GM10266 (cell line): ENCODE results near the gene RUVBL1.

ENCODE experiments used
- DNase-seq: peaks from one replicate; pipeline ENCODE4 v3.0.0; 2012; ENCODE audit errors: extremely low spot score
- TF ChIP-seq, protein P1 (sequence below): IDR thresholded peaks from 2 replicates; pipeline ENCODE4 v1.5.1; 2012; ENCODE audit warnings: mild to moderate bottlenecking, low read depth; ENCODE audit not compliant: control insufficient read depth, insufficient read depth; ENCODE audit errors: missing control alignments

RUVBL1 gene

DNA sequence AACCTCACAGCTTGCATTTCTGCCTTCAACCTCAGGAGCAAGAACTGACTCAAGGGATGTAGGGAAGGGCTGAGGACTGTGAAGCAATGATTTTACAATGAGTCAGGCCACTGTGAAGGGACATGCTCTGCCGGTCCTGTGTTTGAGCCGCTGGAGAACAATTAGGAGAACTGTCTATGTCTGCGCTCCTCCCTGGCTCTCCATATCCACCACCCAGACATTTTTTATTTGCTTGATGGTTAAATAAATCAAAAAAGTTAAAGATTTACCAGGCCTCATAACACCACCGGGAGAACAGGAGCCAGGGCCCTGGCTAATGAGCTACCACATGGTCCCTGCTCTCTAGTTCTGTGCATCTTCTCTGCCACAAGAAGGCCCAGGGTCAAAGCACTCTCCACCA is 41.8 kb downstream of the RUVBL1 start:
- no peak for DNase-seq
- TF ChIP-seq, protein P1, sequence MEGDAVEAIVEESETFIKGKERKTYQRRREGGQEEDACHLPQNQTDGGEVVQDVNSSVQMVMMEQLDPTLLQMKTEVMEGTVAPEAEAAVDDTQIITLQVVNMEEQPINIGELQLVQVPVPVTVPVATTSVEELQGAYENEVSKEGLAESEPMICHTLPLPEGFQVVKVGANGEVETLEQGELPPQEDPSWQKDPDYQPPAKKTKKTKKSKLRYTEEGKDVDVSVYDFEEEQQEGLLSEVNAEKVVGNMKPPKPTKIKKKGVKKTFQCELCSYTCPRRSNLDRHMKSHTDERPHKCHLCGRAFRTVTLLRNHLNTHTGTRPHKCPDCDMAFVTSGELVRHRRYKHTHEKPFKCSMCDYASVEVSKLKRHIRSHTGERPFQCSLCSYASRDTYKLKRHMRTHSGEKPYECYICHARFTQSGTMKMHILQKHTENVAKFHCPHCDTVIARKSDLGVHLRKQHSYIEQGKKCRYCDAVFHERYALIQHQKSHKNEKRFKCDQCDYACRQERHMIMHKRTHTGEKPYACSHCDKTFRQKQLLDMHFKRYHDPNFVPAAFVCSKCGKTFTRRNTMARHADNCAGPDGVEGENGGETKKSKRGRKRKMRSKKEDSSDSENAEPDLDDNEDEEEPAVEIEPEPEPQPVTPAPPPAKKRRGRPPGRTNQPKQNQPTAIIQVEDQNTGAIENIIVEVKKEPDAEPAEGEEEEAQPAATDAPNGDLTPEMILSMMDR, result no peak

DNA sequence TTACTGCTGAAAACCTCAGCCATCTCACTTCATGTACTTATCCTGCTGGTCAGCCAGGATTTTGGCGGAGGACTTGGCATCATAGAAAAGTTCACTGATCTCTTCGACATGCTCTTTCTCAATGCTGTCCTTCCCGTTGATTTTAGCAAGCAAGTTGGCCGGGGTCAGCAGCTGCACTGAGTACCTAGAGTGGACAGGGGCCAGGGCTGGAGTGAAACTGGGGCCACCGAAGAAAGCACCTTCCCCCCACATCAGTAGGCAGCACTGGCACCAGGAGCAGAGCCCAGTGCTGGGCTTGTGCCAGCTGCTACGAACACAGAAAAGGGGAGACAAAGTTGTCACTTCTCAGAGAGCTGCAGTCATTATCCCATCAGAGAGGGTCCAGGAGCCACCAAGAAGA is 42.4 kb downstream of the RUVBL1 start:
- no peak for DNase-seq
- TF ChIP-seq, protein P1, result no peak

DNA sequence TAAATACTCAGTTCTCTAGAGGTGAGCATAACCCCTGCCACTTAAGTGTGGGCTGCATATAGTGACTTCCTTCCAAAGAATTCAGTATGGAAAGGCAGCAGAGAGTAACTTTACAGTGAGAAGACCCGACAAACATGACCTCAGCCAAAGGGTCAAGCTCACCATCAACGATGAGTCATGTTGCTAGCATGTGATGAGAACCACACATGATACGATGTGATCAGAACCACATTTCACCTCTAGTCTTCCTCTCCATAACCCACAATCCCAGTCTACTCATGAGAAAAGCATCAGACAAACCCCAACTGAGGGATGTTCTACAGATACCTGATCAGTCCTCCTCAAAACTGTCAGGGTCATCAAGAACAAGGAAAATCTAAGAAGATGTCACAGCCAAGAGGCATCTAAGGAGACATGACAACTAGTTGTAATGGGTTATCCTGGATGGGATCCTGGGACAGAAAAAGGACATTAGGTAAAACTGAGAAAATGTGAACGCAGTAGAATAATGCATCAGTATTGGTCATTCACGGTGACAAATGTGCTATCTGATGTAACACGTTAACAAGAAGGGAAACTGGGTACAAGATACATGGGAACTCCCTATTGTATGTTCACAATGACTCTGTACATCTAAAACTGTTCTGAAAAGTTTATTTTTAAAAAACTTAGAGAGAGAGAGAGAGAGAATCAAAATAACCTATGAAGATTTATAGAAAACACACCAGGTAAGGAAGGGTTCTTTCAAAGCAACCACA is 43.1 kb downstream of the RUVBL1 start:
- DNase-seq, result no peak
- TF ChIP-seq, protein P1, result no peak

DNA sequence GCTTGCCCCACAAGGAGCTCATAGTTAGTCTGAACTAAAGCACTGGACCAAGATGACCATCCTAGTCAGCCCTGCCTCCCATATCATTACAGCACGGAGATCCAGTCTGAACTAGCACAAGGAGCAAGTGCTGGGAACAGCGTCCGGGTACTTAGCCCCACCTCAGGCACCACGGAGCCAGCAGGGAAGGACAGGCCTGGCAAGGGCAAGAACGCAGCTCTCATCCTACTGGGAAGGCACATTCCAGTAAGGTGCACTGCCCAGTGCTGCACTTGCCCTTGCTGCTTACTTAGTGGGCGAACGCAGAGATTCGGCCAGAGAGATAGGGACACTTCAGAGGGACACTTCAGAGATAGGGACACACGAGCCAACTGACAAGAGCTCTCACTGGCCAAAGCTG is 43.8 kb downstream of the RUVBL1 start:
- TF ChIP-seq, protein P1, result no peak
- no peak for DNase-seq

DNA sequence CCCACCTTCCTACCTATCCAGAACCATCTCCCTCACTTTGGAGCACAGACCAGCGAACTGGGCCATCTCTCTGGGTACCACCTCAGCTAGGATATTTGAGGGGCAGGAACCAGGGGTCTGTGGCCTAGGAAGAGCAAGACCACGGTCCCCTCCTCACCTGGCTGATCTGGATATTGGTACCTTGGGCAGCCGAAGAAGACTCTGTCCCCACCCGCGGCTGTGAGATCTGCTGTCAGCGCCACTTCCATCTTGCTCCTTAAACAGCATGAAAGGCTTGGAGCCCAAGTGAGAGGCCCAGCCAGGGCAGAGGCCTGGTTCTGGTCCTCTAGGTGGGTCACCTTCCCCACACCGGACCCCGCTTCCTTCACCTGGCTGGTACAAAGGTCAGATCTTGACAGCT is 44.7 kb downstream of the RUVBL1 start:
- TF ChIP-seq, protein P1, result no peak
- DNase-seq, result no peak

DNA sequence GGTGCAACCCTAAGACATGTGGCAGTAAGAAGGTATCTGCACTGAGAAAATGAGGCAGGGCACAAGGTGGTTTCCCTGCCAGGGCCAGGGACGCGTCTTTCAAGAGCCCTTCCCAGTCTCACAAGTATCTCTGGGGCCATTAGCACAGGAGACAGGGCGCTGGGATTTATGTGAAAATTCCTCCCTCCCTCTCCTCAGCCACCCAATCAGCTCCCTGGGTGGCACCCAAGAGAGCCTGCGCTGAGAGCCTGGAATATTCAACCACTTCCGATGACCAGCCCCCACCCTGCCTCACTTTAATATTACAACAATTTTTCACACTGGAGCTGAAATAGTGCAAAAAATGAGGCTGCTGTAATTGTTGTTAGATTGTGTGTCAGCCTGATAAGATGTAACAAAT is 45.3 kb downstream of the RUVBL1 start:
- TF ChIP-seq, protein P1, result no peak
- DNase-seq, result no peak

DNA sequence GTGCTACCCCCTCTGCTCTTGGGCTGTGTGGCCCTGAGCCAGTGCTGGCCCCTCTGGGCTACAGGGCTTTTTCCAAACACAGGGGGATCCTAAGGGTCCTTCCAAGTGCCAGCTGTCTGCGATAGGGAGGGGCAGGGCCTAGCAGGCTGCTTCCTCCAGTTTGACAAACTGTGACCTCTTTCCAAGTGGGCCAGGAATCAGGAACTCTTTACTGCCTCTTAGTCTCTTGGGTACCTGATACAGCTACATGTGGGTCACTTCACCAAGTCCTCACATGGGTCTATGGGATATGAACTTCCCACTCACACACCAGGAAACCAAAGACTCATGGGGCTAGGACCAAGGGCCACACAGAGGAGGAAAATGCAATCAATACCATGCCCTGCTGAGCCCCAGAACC is 45.9 kb downstream of the RUVBL1 start:
- TF ChIP-seq, protein P1, result no peak
- DNase-seq, result no peak
